Suprapubic skin (tissue), 4 donors: ENCODE measurements around the gene GSC.

Experiments used
- CTCF ChIP-seq, 2 donors: fragments of 200-600 bp in 1 of 2; fragments of 450-650 bp in 1 of 2; sonication (generic) in 1 of 2; IDR thresholded peaks; one replicate each; pipeline ENCODE4 v1.5.1; 2016 to 2019; ENCODE audit warnings: antibody characterized with exemption in 2 of 2, mild to moderate bottlenecking in 1 of 2, moderate library complexity in 1 of 2
- POLR2A ChIP-seq, 2 donors: fragments of 450-650 bp; IDR thresholded peaks; one replicate each; pipeline ENCODE4 v1.6.1; 2017; ENCODE audit warnings: antibody characterized with exemption in 2 of 2, mild to moderate bottlenecking in 2 of 2, moderate library complexity in 2 of 2
- POLR2AphosphoS5 ChIP-seq, 3 donors: sonication (generic); formaldehyde crosslinking; IDR thresholded peaks; one replicate each; pipeline ENCODE4 v1.6.1; 2017; ENCODE audit warnings: antibody characterized with exemption in 3 of 3

GRCh38 chr14:94801225-94801624 lies 31.3 kb upstream of the GSC start:
- TF ChIP-seq CTCF (IDR thresholded peaks at IDR 0.05) (no peak), POLR2AphosphoS5 (IDR thresholded peaks at IDR 0.05) (no peak), POLR2A (IDR thresholded peaks at IDR 0.05) (no peak)
